Amniotic epithelial cell (primary cell): ENCODE results near the gene DENND2C.

ENCODE experiments used
- DNase-seq: peaks from one replicate; pipeline ENCODE4 v3.0.0-alpha.2; 2010; ENCODE audit warnings: low read depth

Gene DENND2C, protein sequence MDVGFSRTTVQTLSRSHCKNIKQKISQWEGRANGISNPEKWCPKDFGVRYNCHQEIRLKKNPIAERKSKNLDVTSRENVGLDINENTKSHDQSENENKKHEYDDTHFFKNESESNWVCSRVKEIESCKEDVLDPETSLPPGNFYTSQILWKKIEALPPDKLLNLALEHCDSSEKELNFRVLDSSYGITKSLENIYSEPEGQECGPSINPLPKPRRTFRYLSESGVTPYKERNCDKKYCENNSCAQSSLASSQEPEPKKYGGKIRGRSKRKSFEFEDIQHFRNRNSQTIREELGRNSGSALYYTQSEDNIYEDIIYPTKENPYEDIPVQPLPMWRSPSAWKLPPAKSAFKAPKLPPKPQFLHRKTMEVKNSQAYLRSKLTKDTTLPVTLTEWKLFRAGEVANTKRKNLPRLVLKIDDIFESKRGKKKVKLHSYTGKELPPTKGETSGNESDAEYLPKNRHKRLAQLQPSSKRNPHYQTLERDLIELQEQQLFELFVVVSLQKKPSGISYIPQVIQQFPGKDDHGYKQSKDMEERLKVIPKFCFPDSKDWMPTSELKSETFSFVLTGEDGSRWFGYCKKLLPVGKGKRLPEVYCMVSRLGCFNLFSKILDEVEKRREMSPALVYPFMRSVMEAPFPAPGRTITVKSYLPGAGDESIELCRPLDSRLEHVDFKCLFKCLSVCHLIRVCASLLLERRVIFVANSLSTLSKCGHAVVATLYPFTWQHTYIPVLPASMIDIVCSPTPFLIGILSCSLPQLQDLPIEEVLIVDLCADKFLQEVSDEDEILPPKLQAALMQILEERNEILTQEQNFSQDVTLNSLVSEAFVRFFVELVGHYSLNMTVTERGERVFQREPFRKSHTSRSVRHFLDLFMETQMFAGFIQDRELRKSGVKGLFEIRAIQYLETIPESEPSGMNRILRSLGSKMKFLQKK

DNA sequence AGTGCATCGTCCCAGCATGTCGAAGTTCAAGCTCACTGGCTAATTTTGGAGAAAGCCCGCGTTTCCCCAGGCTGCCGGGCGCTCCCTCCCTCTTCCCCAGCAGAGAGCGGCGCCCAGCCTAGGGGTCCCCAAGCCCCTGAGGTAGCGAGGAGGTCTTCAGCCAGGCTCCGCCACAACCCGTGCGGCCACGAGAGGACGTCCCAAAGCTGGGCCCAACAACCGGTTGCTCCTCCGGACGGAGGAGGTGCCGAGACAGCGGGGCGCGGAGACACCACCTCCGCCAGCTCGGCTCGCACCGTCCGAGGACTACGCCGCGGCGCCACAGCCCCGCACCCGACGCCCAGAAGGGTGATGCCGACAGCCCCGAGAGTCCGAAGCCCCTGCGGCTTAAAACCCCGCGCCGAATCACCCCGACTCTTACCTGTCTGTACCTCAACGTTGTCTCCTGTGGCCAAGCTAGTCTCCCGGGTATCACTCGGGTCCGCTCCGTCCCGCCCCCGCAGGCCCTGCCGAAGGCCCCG, at the start of gene DENND2C:
Gene DENND2C (minus strand): TSS at position 488 of the 521 bp plus-strand sequence. CDS start 44,065 bp downstream, outside the sequence.
- DNase-seq, result no peak

DNA sequence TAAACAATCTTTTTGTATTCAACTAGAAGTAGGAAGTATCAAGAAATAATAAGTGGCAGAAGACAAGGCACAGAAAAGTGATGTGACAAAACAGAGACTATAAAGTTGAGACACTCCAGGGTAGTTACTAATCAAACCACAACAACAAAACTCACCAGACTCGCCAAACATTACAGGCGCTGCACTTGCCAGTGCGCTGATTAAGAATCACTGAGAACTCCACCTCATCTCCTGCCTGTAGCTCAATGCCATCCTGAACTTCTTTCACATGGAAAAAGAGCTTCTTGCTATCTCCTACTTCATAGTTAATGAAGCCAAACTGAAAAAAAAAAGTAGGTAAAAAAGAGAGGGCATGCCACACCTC, 49.6 kb upstream of the DENND2C start:
- peak; percentile 21 for DNase-seq

DNA sequence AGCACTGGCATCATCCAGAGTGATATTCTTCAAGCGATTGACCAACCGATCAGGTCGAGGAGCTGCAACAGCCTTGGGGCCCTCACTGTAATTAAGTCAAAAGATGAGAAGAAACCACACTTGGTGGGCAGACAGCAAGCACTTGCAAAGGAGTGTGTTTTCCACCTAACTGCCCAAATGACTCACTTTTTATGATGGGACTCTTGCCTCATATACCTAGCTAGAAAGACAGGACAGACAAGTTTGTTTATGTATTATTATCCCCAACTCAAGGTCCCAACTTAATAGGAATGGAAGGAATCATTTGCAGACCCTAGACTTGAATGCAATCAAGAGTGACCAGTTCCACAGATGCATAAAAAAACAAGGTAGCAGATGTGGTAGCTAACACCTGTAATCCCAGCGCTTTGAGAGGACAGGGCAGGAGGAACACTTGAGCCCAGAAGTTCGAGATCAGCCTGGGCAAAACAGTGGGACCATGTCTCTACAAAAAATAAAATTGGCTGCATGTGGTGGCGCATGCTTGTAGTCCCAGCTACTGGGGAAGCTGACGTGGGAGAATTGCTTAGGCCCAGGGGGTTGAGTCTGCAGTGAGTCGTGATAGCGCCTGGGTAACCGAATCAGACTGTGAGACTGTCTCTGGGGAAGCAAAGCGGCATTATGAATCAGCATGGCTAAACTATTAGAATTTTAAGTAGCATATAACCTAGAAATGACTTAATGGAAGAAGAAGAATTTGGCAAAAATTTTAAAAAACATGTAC, 49.0 kb upstream of the DENND2C start:
- DNase-seq, result peak; percentile 40

DNA sequence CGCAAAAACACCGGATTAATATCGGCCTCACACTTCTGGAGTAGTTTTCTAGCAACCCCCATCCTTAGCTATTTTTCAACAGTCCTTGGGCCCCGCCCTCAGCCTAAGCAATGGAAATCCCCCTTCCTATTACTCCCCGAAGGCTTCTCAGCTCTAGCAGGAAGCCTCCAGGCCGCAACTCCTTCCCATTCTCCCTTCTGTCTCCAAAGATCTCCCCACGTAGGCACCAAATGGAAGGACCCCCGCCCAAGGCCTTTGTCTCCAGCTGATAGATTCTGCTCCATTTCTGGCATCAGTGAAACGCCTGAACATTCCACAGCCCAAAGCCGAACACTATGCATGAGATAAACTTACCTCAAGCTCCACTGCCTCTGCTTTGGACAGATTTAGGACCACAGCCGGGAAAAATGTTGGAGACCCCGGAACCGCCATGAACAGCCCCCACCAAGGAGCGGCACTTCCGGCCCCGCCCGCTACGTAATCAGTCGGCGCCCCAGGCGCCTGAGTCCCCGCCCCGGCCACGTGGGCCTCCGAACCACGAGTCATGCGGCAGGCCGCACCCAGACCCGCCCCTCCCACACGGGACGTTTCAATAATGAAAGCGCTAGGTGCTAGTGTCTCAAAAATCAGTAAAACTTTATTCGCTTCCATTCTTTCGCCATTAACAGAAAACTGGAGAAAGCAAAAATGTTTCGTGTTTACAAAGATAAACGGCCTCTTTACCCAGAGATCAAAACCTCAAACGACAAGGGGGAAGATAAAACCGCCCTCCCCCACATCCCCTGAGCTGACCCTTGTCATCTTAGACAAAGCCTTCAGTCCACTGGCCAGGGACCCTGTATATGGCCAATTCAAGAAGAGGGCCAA, 46.7 kb upstream of the DENND2C start, which contains the start of gene NRAS:
Gene NRAS (minus strand): TSS at position 468 of the 867 bp plus-strand sequence. CDS start 611 bp downstream, outside the sequence.
- peak; percentile 83 for DNase-seq

DNA sequence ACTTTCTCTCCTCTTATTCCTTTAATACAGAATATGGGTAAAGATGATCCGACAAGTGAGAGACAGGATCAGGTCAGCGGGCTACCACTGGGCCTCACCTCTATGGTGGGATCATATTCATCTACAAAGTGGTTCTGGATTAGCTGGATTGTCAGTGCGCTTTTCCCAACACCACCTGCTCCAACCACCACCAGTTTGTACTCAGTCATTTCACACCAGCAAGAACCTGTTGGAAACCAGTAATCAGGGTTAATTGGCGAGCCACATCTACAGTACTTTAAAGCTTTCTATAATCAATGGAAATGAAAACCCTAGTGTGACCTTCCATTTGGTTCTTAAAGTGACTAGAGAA, 46.1 kb upstream of the DENND2C start:
- DNase-seq, result no peak

DNA sequence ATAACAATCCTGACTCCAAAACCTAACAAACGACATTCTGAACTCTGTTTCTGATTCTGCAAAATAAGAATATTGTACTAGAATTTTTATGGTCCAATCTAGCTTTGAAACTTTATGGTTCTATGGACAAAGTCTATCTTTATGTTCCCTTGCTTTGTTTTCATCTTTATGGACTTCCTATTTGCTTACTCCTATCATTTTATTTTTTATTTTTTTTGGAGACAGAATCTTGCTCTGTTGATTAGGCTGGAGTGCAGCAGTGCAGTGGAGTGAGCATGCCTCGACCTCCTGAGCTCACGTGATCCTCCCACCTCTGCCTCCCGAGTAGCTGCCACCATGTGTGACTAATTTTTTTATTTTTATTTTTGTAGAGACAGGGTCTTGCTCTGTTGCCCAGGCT, 43.1 kb upstream of the DENND2C start:
- DNase-seq, result no peak

DNA sequence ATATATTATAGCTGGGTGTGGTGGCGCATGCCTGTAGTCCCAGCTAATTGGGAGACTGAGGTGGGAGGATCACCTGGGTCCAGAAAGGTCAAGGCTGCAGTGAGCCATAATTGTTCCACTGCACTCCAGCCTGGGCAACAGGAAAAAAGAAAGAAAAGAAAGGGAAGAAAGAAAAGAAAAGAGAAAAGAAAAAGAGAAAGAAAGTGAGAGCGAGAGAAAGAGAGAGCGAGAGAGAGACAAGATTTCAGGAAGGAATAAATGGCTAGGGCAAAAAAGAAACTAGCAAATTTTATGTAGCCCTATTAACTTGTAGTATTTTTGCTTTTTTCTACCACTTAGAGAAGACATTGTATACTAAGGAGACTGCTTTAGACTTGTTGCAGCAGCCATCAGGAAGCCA, 40.5 kb upstream of the DENND2C start:
- no peak for DNase-seq

DNA sequence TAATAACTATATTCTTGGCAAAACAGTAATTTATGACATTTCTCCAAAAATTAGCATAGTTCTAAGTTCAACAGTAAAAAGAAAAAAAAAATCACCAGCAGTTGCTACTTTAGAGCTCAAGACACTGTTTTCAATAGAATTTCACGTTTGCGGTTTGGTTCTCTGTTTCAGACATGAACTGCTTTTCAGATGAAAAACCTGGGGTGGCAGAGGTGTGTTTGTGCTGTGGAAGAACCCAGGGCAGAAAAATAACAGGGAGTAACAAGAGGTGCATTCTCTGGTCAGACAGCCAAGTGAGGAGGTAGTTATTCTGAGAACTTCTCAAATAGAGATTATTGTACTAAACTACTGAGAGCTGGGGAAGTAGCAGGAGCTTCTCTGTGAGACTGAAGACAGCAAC, 37.8 kb upstream of the DENND2C start:
- DNase-seq, result no peak

DNA sequence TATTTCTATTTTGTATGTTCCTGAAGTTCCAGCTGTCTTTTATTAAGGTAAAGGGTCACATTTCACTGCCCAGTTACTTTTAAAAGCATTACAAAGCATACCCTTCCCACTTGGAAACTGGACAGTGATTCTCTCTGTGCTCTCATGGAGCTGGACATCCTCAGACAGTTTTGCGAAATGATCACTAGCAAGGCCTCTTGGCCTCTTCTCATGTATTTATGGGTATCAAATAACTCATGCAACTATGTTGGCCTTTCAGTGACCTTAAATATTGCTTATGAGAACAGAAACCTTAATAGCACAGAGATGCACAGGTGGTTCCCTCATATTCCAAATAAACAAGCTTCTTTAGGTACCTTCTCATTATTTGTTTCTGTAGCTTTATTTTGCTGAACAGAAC, 33.4 kb upstream of the DENND2C start:
- no peak for DNase-seq

DNA sequence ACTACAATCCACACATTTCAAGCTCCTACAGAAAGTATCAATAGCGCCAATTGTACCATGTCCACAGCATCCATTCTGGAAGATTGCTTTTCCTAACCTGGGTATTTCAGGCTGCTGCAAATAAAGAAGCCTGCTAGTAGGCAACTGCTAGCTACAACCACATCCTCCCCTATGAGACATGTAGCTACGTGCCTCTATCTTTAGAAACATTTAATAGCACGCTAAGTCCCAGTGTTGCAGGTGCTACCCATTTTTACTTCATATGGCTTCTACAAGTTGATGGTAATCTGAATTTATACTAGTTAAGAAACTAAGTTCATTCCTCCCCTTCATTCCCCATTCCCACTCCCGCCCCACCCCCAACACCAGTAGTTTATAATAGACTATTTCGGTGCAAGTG, 32.9 kb upstream of the DENND2C start:
- DNase-seq, result no peak

DNA sequence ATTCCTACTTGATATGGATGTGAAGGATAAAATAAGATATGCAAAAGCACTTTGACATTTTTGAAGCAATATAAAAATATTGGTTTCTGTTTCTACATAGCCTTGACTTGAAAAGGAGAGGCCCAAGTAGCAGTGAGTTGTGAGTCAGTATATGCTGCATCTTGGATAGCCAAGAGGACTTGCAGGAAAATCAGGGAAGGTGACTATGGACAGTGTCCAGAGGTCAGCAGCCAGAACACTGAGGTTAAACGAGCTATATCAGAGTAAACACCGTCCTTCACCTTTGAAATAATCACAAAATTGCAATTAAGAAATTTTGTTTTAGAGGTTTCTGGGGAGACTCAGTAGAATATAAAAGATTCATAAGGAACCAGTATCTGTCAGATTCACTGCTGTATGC, 32.1 kb upstream of the DENND2C start:
- no peak for DNase-seq

DNA sequence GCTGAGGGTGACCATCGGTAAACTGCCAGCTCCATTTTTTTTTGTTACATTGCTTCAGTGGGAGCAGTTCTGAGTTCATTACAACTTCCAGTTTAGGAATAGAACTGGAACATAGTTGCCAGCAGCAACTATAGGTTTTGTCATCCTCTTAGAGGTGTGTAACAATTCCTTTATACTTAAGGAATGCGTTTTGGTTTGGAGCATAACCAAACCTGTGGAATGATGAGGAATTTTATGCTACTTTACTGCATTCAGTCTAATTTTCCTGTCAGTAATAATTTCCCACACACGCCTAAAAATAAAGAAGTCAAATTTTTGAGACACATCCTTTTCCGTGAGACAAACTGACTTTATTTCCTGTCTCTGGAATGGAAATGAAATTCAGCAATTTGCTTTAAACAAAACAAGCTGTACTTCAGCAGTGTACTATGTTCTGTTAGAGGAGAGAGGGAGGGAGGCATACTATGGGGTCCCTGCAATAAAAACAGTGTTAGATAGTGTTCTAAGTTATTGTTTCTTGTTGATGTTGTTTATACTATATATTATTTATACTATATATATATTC, 30.3 kb upstream of the DENND2C start:
- no peak for DNase-seq

DNA sequence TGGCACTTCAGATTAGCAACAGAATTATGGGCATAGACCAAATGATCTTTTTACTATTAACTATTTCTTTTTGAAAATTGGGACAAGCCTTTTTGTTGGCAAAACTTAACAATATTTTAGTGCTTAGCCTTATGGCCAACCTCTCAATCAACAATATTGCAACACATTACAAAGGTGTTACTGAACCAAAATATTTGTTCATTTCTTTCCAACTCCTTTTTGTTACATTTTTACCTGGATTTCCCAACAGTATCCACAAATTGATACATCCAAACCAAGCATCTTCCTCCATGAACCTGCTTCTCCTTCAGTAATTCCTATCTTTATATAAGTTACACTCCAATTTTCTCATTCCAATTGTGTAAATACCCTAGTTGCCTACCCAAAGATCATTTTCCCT, 27.0 kb upstream of the DENND2C start:
- DNase-seq, result no peak

DNA sequence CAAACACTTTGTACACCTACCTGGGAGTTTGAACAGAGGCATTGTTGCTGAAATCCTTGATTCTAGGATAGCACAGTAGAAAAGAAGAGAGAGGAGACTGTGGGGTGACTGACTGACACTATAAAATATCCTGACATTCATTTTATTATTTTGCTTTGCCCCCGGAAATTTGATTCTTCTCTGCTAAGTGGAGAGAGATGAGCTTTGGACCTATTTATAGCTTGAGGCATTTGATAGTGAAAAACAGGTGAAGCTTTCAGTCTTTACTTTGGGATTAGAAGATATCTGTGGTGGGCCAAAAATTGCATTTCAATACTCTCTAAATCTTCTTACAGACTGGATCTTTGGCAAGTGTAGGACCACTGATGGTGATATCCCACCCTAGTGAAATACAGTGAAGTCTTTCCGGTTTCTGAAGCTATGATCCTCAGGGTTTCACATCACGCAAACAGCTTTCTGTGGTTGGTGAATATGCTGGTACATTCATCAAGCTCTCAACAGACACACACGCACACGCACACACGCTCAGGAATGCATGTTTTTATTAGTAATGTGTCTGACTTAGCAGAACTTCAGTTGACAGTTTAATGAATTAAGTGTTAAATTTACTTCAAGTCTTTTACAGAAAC, 25.7 kb upstream of the DENND2C start, which contains the start of gene AMPD1:
Gene AMPD1 (minus strand): TSS at position 117 of the 629 bp plus-strand sequence. CDS start 75 bp downstream, at position 42.
- peak; percentile 65 for DNase-seq

DNA sequence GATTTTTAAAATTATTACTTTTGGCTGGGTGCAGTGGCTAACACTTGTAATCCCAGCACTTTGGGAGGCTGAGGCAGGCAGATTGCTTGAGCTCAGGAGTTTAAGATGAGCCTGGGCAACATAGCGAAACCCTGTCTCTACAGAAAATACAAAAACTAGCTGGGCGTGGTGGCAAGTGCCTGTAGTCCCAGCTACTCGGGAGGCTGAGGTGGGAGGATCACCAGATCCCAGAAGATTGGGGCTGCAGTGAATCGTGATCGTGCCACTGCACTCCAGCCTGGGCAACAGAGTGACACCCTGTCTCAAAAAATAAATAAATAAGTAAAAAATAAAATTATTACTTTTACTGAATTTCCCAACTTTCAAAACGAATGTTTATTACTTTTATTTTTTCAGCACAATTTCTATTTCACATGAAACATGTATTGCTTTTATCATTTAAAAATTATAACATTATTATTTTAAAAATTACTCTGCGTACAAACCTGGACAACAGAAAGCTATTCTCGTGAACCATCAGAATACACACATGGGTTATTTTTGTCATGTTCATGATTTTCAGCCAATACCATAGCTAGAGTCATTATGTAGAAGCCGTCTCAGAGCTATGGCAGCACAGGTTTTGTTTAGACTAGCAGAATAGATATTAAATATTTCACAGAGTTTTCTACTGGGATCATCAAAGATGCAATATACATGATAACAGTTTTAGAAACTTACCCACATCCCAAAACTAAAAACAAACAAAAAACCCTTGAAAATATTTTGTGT, 24.9 kb upstream of the DENND2C start:
- no peak for DNase-seq

DNA sequence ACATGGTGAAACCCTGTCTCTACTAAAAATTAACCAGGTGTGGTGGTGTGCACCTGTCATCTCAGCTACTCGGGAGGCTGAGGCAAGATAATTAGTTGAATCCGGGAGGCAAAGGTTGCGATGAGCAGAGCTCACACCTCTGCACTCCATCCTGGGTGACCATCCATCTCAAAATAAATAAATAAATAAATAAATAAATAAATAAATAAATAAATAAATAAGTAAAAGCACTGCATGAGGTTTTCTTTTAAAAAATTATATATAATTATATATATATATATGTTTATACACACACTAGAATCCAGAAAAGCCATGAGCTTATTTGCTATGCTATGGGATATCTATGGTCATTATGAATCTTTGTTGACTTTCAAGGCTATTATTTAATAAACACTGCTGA, 23.1 kb upstream of the DENND2C start:
- no peak for DNase-seq

DNA sequence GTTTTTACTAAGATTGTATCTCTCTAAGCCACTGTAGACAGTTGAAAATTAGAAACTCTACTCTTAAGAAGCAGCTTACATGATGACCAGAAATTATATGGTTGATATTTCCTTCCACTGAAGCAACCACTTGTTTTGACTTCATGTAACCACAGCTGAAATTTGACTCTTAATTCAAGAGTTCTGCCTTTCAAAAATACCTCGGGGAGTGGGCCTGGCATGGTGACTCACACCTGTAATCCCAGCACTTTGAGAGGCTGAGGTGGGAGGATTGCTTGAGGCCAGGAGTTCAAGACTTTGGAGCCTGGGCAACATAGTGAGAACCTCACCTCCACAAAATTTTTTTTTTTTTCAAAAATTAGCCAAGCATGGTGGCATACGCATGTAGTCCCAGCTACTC, 21.2 kb upstream of the DENND2C start:
- peak; percentile 11 for DNase-seq

DNA sequence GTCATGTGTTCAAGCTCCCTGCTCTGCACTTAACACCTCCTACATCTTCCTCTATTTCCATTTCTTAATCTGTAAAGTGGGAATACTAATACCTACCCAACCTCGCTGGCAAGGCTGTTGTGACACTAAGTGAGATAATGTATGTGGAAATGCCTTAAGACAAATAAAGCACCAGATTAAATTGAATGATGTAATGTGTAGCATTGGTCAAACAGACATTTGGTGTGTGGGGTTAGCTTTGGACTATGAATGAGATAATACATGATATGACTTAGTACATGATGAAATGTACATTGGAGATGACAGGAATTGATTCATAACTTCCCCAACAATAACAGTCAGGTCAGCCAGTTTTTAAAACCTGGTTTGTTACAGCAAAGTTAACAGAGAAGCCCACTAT, 20.3 kb upstream of the DENND2C start:
- DNase-seq, result peak; percentile 30

DNA sequence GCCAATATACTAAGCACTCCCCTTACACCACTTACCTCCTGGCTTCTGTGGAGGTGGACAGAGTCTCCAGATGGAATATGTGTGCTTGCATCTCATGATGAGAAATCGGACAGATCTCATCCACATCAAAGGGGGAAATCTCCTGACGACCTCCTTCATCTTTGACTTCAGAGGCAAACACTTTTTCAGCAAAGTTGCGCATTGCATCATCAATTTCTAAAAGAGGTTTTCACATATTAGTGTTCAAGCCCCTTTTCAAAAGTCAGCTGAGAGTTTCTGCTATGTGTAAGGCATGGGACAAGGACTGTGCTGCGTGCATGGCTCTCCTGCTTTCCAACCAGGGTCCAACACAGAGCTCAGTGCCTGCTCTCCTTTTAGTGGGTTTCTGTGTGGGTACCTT, 18.7 kb upstream of the DENND2C start:
- no peak for DNase-seq
